Activated CD8-positive, alpha-beta T cell treated with anti-CD3 and anti-CD28 coated beads for 36 hours (primary cell): Measurements from ENCODE around the gene RPRD1A. TPM values are rescaled to one million over a fixed set of nuclear protein-coding genes. Genes with fewer than 3 reads are reported as not detected.
"Not testable (repeated sequence)": the region's sequence is repeated elsewhere in the genome, so short reads cannot be mapped to it uniquely, and the experiment has no call there.

ENCODE experiments used
- ATAC-seq: fragments of 200-7000 bp; cut with Tn5 transposase; one replicate; pipeline ENCODE4 v1.10.0; 2021; ENCODE audit warnings: mild to moderate bottlenecking, moderate library complexity
- CTCF ChIA-PET: fragments of 350-600 bp; sonication (Branson Sonifier 250); formaldehyde crosslinking; loops from one replicate; lab custom pipeline; 2021; ENCODE audit warnings: antibody characterized with exemption; lab: Charles Lee
- POLR2A ChIA-PET: fragments of 350-600 bp; sonication (Branson Sonifier 250); formaldehyde crosslinking; loops from one replicate; lab custom pipeline; 2021; ENCODE audit warnings: antibody characterized with exemption; lab: Charles Lee
- DNase-seq: peaks from one replicate; pipeline ENCODE4 v3.0.0-alpha.2; 2020
- H3K27ac Mint-ChIP-seq: one replicate; pipeline ENCODE4 v1.8.0; 2021; ENCODE audit warnings: mild to moderate bottlenecking, mixed read lengths
- H3K27me3 Mint-ChIP-seq: one replicate; pipeline ENCODE4 v1.8.0; 2021; ENCODE audit warnings: mixed read lengths
- H3K36me3 Mint-ChIP-seq: one replicate; pipeline ENCODE4 v1.8.0; 2021; ENCODE audit warnings: low read depth, mixed read lengths
- H3K4me1 Mint-ChIP-seq: one replicate; pipeline ENCODE4 v1.8.0; 2021; ENCODE audit warnings: low read depth, mixed read lengths
- H3K4me3 Mint-ChIP-seq: one replicate; pipeline ENCODE4 v1.8.0; 2021; ENCODE audit warnings: mild to moderate bottlenecking, moderate library complexity, mixed read lengths
- H3K9me3 Mint-ChIP-seq: one replicate; pipeline ENCODE4 v1.8.0; 2021; ENCODE audit warnings: mixed read lengths
- CTCF ChIP-seq: fragments of 200-600 bp; IDR thresholded peaks from one replicate; pipeline ENCODE4 v1.8.0; 2022; ENCODE audit warnings: antibody characterized with exemption, mild to moderate bottlenecking
- intact Hi-C: fragments of 100-400 bp; cut with micrococcal nuclease; formaldehyde crosslinking; loops from one replicate; pipeline ENCODE4 v1.10.0; 2022
- total RNA-seq, 2 experiments: library from RNA; stranded (reverse); gene quantifications; one replicate each; pipeline ENCODE4 v1.2.3, GENCODE V29; 2021

RPRD1A gene
- total RNA-seq, 2 experiments from 2014 or later: 29.4 to 31.9 TPM

- Mint-ChIP-seq H3K9me3 (peaks cover under 1% of the 10 kb centered on the region), H3K4me1 (peaks cover 7% of the 10 kb centered on the region), H3K4me3 (no peak overlapping the region), H3K27me3 (no peaks in the 10 kb centered on the region), H3K27ac (no peak overlapping the region), H3K36me3 (no peaks in the 10 kb centered on the region)
- DNase-seq (no peak), ATAC-seq (no peak)
- TF ChIP-seq CTCF: no peak
- ChIA-PET POLR2A (no interaction called here), CTCF (no interaction called here)
- intact Hi-C loops: no loop called here
Measured at GRCh38 chr18:36089001-36089400, 21.6 kb upstream of the RPRD1A start.

- H3K4me1 Mint-ChIP-seq: peaks cover 12% of the 10 kb centered on the region
- ATAC-seq: no peak
- no peak for TF ChIP-seq CTCF
- H3K27ac Mint-ChIP-seq: no peak overlapping the region
- POLR2A ChIA-PET: no interaction called here
- no peak for DNase-seq
- intact Hi-C loops: no loop called here
- no peaks in the 10 kb centered on the region for H3K27me3 Mint-ChIP-seq
- H3K4me3 Mint-ChIP-seq: no peak overlapping the region
- no peaks in the 10 kb centered on the region for H3K36me3 Mint-ChIP-seq
- CTCF ChIA-PET: no interaction called here
- peaks cover 1% of the 10 kb centered on the region for H3K9me3 Mint-ChIP-seq
Measured at GRCh38 chr18:36088256-36088655, 20.9 kb upstream of the RPRD1A start.

- TF ChIP-seq CTCF: no peak
- no peaks in the 10 kb centered on the region for H3K36me3 Mint-ChIP-seq
- DNase-seq: no peak
- ChIA-PET CTCF (interaction anchor here (1.1 to 1.9 kb wide), 2 partner anchors 10 to 68 kb away, joined by 5 read pairs; no protein-coding TSS in a partner anchor), POLR2A (no interaction called here)
- H3K4me1 Mint-ChIP-seq: peaks cover 12% of the 10 kb centered on the region
- H3K9me3 Mint-ChIP-seq: peaks cover 3% of the 10 kb centered on the region
- no peak for ATAC-seq
- intact Hi-C loops: no loop called here
- H3K27ac Mint-ChIP-seq: no peak overlapping the region
- no peaks in the 10 kb centered on the region for H3K27me3 Mint-ChIP-seq
- no peak overlapping the region for H3K4me3 Mint-ChIP-seq
Measured at GRCh38 chr18:36086186-36086585, 18.8 kb upstream of the RPRD1A start.

GRCh38 chr18:36085195-36085594 is 17.8 kb upstream of the RPRD1A start:
- Mint-ChIP-seq H3K4me3 (no peak overlapping the region), H3K4me1 (peaks cover 12% of the 10 kb centered on the region), H3K27me3 (no peaks in the 10 kb centered on the region), H3K9me3 (peaks cover 7% of the 10 kb centered on the region), H3K27ac (no peak overlapping the region), H3K36me3 (no peaks in the 10 kb centered on the region)
- no peak for DNase-seq
- POLR2A ChIA-PET: no interaction called here
- intact Hi-C loops: no loop called here
- no peak for ATAC-seq
- TF ChIP-seq CTCF: no peak
- CTCF ChIA-PET: interaction anchor here (0.8 to 1.9 kb wide), 2 partner anchors 67 to 199 kb away, joined by 3 to 5 read pairs; no protein-coding TSS in a partner anchor

- Mint-ChIP-seq H3K4me3 (no peak overlapping the region), H3K27me3 (no peaks in the 10 kb centered on the region), H3K36me3 (no peaks in the 10 kb centered on the region), H3K4me1 (peaks cover 12% of the 10 kb centered on the region), H3K27ac (no peak overlapping the region), H3K9me3 (peaks cover 7% of the 10 kb centered on the region)
- POLR2A ChIA-PET: interaction anchor here (0.7 kb wide), 1 partner anchor 23 kb away, joined by 4 read pairs; no protein-coding TSS in a partner anchor
- no peak for TF ChIP-seq CTCF
- intact Hi-C loops: no loop called here
- ATAC-seq (peak; percentile 69), DNase-seq (no peak)
- CTCF ChIA-PET: no interaction called here
Measured at GRCh38 chr18:36083729-36084128, 16.4 kb upstream of the RPRD1A start.

GRCh38 chr18:36081118-36081517 is 13.8 kb upstream of the RPRD1A start:
- H3K36me3 Mint-ChIP-seq, intact Hi-C loops, CTCF ChIA-PET, ATAC-seq, H3K27me3 Mint-ChIP-seq, H3K4me3 Mint-ChIP-seq, H3K9me3 Mint-ChIP-seq, DNase-seq, H3K27ac Mint-ChIP-seq: not testable (repeated sequence)
- POLR2A ChIA-PET: interaction anchor here (1.3 kb wide), 1 partner anchor 51 kb away, joined by 3 read pairs; no protein-coding TSS in a partner anchor
- peaks cover 12% of the 10 kb centered on the region for H3K4me1 Mint-ChIP-seq
